SK-N-MC (cell line): ENCODE data around the gene CIB1.

ENCODE experiments used
- EZH2 ChIP-seq: fragments of 200-600 bp; sonication (generic); IDR thresholded peaks from one replicate; pipeline ENCODE4 v1.6.1; 2017; ENCODE audit warnings: antibody characterized with exemption
- POLR2AphosphoS5 ChIP-seq: IDR thresholded peaks from 2 replicates; pipeline ENCODE4 v1.6.1; 2012; ENCODE audit warnings: mild to moderate bottlenecking, low read depth, low read length, borderline replicate concordance

DNA sequence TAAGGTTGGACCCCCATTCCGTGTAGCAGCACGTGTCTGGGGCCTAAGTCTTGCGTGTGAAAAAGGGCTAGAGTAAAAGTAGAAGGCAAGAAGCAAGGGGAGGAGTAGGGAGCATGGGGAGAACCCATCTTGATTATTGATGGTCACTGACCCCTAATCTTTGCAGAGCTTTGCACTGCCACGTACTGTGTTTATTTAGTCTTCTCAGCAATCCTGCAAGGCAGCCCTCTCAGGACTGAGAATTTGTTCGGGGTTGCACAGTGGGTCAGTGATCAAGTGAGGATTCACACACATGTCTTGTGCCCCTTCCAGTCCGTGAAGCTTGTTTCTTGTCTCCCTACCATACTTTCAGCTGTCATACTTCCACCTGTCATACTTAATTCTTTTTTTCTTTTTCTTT lies 25.4 kb downstream of the CIB1 start:
- TF ChIP-seq POLR2AphosphoS5 = no peak
- no peak for TF ChIP-seq EZH2
